ACC112 (cell line): ENCODE results near the gene MEGF11.

ENCODE experiments used
- H2AFZ ChIP-seq: fragments of 200-600 bp; sonication (generic); one replicate; pipeline ENCODE4 v1.6.0; 2017; ENCODE audit warnings: antibody characterized with exemption, low read length; ENCODE audit not compliant: unreplicated experiment
- H3K27ac ChIP-seq: fragments of 200-600 bp; sonication (generic); 2 replicates; pipeline ENCODE4 v1.5.1; 2014; ENCODE audit warnings: low read depth, mild to moderate bottlenecking, antibody characterized with exemption, low read length, moderate library complexity
- H3K27me3 ChIP-seq: fragments of 200-600 bp; sonication (generic); 2 replicates; pipeline ENCODE4 v1.6.1; 2014; ENCODE audit warnings: mild to moderate bottlenecking, antibody characterized with exemption, low read length, moderate library complexity, mixed read lengths; ENCODE audit not compliant: insufficient read depth
- H3K36me3 ChIP-seq: fragments of 200-600 bp; sonication (generic); 2 replicates; pipeline ENCODE4 v1.6.1; 2016; ENCODE audit warnings: mild to moderate bottlenecking, antibody characterized with exemption, low read length, moderate library complexity, mixed read lengths; ENCODE audit not compliant: insufficient read depth
- H3K4me1 ChIP-seq: fragments of 200-600 bp; sonication (generic); one replicate; pipeline ENCODE4 v1.6.1; 2016; ENCODE audit warnings: low read length, mixed read lengths; ENCODE audit not compliant: insufficient read depth, unreplicated experiment, control insufficient read depth
- H3K4me3 ChIP-seq: fragments of 200-600 bp; sonication (generic); 2 replicates; pipeline ENCODE4 v1.5.1; 2014; ENCODE audit warnings: mild to moderate bottlenecking, low read depth, low read length
- H3K79me2 ChIP-seq: fragments of 200-600 bp; sonication (generic); one replicate; pipeline ENCODE4 v1.6.0; 2016; ENCODE audit warnings: low read length; ENCODE audit not compliant: control insufficient read depth, unreplicated experiment, insufficient read depth

MEGF11 gene

DNA sequence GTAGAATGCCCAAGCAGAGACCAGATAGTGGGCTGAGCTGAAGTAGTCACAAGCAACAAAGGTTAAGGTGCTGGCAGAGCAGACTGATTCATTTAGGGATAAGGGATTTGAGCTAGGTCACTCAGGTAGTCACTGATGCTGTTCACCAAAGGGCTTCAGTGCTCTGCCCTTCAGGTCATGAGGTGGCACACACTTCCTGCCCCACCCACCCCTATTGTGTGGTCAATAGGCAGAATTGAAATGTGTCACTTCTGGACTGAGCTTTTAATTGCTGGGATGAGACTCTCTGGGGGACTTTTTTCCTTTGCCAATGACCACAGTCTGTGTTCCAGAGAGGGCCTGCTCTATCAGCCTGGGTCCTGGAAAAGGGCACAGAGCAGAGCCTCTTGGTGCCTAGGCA, 37.0 kb upstream of the MEGF11 start:
- Histone ChIP-seq H3K27ac (no peak overlapping the region), H3K27me3 (no peaks in the 10 kb centered on the region), H3K4me1 (peaks cover 17% of the 10 kb centered on the region), H3K4me3 (no peak overlapping the region), H2AFZ (no peak overlapping the region), H3K79me2 (peaks cover 5% of the 10 kb centered on the region), H3K36me3 (no peaks in the 10 kb centered on the region)

DNA sequence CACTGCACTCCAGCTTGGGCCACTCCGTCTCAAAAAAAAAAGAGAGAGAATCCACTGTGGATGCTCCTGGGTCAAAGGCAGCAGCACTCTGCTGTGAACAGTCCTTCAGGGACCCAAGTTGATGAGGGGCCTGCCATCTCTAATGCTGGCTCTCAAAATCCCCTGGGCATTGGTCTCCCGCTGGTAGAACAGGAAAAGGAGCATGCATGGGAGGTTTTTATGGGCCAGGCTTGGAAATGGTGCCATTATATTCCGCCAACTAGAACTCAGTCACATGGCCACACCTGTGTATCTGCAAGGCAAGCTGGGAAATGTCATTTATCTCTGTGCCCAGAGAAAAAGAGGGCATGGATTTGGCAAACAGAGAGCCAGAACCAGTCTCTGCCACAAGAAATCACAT, 36.5 kb upstream of the MEGF11 start:
- no peaks in the 10 kb centered on the region for H3K27me3 ChIP-seq
- no peak overlapping the region for H3K4me3 ChIP-seq
- H3K36me3 ChIP-seq, result no peaks in the 10 kb centered on the region
- H3K79me2 ChIP-seq, result peaks cover 1% of the 10 kb centered on the region
- no peak overlapping the region for H3K27ac ChIP-seq
- peaks cover 12% of the 10 kb centered on the region for H3K4me1 ChIP-seq
- no peak overlapping the region for H2AFZ ChIP-seq

DNA sequence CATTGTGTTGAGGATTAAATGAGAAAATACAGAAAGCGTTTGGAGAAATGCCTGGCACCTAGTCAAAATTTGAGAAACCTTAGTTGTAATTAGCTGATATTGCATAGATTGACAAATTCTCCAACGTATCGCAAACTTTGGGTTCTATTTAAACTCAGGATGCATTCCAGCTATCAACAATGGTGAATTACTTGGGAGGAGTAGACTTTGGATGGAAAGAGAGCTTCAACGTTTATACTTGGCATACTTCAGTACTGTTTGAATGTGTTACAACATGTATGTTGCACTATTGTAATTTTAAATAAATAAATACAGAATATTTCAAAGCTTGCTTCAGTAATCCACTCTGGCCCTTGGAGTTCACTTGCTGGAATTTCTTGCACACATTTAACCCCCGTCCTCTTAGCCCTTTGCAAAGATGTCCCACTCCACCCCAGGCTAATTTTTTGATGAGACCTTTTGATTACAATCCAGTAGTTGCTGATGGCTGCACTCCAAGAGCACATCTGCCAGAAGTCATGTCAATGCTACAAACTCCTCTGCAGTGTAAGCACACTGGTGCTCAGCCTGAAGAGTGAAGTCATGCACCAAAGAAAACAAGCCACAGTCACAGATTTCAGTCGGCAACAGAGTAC, 35.1 kb upstream of the MEGF11 start:
- H3K4me1 ChIP-seq, result peaks cover 10% of the 10 kb centered on the region
- no peaks in the 10 kb centered on the region for H3K79me2 ChIP-seq
- H3K27me3 ChIP-seq, result no peaks in the 10 kb centered on the region
- no peaks in the 10 kb centered on the region for H3K36me3 ChIP-seq
- H3K4me3 ChIP-seq, result no peak overlapping the region
- H2AFZ ChIP-seq, result no peak overlapping the region
- no peak overlapping the region for H3K27ac ChIP-seq

DNA sequence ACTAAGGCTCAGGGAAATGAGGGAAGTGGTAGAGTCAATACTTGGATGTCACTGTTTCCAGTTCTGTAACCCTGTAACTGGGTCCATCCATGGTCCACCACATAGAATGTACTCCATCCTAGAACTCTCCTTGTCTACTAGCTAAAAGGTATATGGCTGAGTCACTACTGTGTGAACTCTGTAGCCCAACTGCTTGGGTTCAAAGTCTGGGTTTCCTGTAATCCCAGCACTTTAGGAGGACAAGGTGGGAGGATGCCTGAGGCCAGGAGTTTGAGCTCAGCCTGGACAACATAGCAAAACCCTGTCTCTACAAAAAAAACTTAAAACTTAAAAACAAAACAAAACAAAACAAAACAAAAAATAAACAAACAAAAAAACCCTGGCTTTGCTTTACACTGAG, 34.5 kb upstream of the MEGF11 start:
- Histone ChIP-seq H2AFZ (no peak overlapping the region), H3K27ac (no peak overlapping the region)

DNA sequence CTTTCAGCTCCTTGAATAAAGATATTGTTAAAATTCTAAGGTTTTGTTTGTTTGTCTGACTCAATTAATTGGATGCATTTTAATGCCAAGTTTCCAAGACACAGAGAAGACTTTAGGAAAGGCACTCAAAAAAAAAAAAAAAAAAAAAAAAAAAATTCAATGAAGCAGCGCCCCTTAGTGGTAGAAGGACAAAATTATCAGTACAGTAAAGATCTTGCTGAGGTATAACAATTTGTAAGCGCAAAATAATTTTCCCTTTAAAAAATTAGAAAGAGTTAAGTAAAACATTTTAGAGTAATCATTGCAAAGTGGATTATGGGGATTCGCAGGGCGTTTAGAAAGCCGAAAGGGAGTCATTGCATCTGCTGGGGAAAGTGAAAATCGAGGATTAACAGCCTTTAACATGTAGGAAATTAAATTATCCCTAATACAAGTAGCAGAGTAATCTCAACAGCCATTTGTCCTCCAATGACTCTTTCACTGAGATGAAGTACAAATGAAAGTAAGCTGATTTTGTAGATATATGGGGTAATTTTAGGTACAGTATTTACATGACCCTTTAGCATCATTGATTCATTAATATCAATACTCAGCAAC, 34.0 kb upstream of the MEGF11 start:
- no peaks in the 10 kb centered on the region for H3K27me3 ChIP-seq
- H3K4me3 ChIP-seq, result no peak overlapping the region
- H3K4me1 ChIP-seq, result peaks cover 9% of the 10 kb centered on the region
- H2AFZ ChIP-seq, result no peak overlapping the region
- H3K36me3 ChIP-seq, result no peaks in the 10 kb centered on the region
- H3K27ac ChIP-seq, result no peak overlapping the region
- H3K79me2 ChIP-seq, result no peaks in the 10 kb centered on the region

More for the DNA sequence above, 34.5 kb upstream of the MEGF11 start:
- Histone ChIP-seq H3K4me3 (no peak overlapping the region), H3K36me3 (no peaks in the 10 kb centered on the region), H3K4me1 (peaks cover 10% of the 10 kb centered on the region), H3K27me3 (no peaks in the 10 kb centered on the region), H3K79me2 (no peaks in the 10 kb centered on the region)

DNA sequence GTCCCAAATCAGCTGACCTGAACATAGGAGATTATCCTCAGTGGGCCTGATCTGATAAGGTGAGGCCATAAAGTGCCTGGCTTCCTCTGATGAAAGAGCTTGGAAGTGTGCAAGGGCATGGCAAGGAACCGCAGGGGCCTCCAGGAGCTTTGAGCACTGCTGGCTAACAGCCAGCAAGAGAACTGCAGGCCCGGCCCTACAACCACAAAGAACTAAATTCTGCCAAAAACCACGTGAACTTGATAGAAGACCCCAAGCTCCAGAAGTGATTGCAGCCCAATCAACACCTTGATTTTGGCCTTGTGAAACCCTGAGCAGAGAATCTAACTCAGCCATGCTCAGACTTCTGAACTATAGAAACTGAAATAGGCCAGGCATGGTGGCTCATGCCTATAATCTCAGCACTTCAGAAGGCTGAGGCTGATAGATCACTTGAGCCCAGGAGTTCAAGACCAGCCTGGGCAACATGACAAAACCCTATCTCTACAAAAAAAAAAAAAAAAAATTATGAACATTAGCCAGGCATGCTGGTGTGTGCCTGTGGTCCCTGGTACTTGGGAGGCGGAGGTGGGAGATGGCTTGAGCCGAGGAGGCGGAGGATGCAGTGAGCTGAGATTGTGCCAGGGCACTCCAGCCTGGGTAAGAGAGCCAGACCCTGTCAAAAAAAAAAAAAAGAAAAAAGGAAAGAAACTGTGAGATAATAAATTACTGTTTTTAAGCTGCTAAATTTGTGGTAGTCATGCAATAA, 32.2 kb upstream of the MEGF11 start:
- Histone ChIP-seq H3K79me2 (no peaks in the 10 kb centered on the region), H3K27ac (no peak overlapping the region), H3K4me1 (no peaks in the 10 kb centered on the region), H3K4me3 (no peak overlapping the region), H2AFZ (no peak overlapping the region), H3K27me3 (no peaks in the 10 kb centered on the region; the same call in 1 of the 2 replicates), H3K36me3 (no peaks in the 10 kb centered on the region)

DNA sequence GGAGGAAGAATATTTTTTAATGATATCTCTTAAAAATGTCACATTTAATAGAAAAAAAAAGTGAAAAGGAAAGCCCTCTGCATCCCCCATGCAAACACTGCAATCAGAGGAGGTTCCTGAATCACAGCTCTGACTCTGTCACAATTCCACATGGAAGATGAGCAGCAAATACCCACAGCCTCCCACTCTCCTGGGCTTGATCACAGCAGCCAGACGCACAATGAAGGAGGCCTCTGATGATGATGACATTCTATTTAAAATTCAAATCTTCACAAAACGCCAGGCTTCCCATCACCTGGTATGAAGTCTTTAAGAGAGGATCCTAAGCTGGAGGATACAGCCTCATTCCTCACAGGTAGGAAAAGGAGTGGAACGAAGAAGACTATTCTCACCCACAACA, 30.7 kb upstream of the MEGF11 start:
- Histone ChIP-seq H3K79me2 (no peaks in the 10 kb centered on the region), H3K27ac (no peak overlapping the region), H3K36me3 (no peaks in the 10 kb centered on the region), H3K27me3 (peaks cover 10% of the 10 kb centered on the region), H3K4me3 (no peak overlapping the region), H2AFZ (no peak overlapping the region), H3K4me1 (no peaks in the 10 kb centered on the region)

DNA sequence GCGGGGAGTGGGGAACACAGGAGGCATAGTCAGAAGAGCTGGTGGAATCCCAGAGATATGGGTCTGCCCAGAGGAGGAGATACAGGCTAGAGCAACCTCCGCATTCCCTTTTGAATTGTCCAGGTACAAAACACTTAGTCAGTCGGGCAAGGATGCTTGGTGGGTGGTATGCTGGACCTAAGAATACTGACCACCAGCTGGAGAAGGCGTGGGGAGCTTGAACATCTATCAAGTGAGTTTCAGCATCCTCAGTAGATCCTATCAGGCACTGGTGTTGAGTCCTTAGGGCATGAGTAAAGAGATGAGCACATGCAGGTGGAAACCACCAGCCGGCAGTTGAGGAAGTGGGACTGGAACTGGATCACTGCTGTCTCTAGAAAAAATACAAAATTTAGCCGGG, 25.1 kb upstream of the MEGF11 start:
- H2AFZ ChIP-seq, result no peak overlapping the region
- H3K79me2 ChIP-seq, result no peaks in the 10 kb centered on the region
- H3K36me3 ChIP-seq, result no peaks in the 10 kb centered on the region
- no peak overlapping the region for H3K4me3 ChIP-seq
- H3K27me3 ChIP-seq, result peaks cover 34% of the 10 kb centered on the region
- no peak overlapping the region for H3K27ac ChIP-seq
- no peaks in the 10 kb centered on the region for H3K4me1 ChIP-seq

DNA sequence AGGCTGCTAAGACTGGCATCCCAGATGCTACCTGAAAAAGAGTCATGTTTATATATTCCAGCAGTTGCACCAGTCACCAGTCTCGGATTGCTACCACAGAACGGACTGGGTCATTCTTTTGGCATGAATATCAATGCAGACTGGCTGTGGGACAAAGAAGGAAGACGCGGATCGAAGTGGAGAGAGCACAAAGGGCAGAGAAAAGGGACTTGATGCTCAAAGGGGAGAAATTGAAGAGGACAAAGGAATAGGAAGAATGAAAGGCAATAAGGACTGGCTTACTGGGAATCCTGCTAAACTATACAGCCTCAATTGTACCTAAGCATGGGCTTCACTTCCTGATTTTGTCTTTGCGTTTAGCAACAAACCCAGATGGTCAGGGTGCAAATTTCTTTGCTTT, 24.5 kb upstream of the MEGF11 start:
- no peaks in the 10 kb centered on the region for H3K4me1 ChIP-seq
- H3K79me2 ChIP-seq, result no peaks in the 10 kb centered on the region
- no peaks in the 10 kb centered on the region for H3K36me3 ChIP-seq
- H3K4me3 ChIP-seq, result no peak overlapping the region
- no peak overlapping the region for H2AFZ ChIP-seq
- peaks cover 34% of the 10 kb centered on the region for H3K27me3 ChIP-seq
- H3K27ac ChIP-seq, result no peak overlapping the region

DNA sequence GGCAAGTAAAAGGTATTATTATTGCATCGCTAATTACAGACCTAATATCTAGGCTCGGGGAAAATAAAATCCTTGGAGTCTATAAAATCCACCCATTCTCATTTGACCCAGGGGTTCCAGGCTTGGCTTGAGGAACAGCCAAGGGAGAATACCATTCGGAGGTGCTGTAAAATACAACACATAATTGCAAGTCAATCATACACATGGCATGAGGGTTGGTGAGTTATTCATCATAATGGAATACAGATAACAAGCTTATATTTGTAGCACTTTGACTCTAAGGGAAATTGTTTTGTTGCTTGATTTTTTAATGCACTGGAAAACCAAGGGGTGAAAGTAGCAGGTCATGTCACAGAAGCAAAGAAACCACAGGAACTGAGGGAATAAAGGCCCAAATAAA, 23.0 kb upstream of the MEGF11 start:
- no peaks in the 10 kb centered on the region for H3K79me2 ChIP-seq
- H3K36me3 ChIP-seq, result no peaks in the 10 kb centered on the region
- H2AFZ ChIP-seq, result no peak overlapping the region
- no peaks in the 10 kb centered on the region for H3K4me1 ChIP-seq
- H3K4me3 ChIP-seq, result no peak overlapping the region
- H3K27ac ChIP-seq, result no peak overlapping the region
- H3K27me3 ChIP-seq, result peaks cover 36% of the 10 kb centered on the region

DNA sequence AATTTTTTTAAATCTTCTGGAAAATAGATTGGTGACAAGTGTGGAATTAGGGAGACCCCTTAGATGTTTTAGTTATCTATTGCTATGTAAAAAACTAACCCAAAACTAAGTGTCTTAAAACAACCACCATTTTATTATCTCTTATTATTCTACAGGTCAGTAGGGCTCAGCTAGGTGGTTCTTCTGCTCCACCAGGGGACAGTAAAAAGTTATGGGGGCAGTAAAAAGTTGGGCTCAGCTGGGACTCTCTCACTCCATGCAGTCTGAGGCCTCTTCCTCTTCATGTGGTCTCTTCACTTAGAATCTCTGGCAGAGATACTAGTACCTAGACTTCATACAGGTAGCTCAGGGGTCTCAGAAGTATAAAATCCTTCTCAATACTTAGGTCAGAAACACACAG, 21.8 kb upstream of the MEGF11 start:
- no peak overlapping the region for H3K27ac ChIP-seq
- no peaks in the 10 kb centered on the region for H3K36me3 ChIP-seq
- no peak overlapping the region for H2AFZ ChIP-seq

More for the DNA sequence above, 21.8 kb upstream of the MEGF11 start:
- Histone ChIP-seq H3K4me1 (no peaks in the 10 kb centered on the region), H3K4me3 (no peak overlapping the region), H3K79me2 (no peaks in the 10 kb centered on the region), H3K27me3 (peaks cover 42% of the 10 kb centered on the region)
